Natural killer cell (primary cell): Measurements from ENCODE around the gene NABP2. TPM values are rescaled to one million over a fixed set of nuclear protein-coding genes. Genes with fewer than 3 reads are reported as not detected.
"Not testable (repeated sequence)": the region's sequence is repeated elsewhere in the genome, so short reads cannot be mapped to it uniquely, and the experiment has no call there.

Experiments
- ATAC-seq, 3 donors: fragments of 150-1000 bp in 2 of 3; fragments of 200-7000 bp in 1 of 3; cut with Tn5 transposase; 1 replicate in 1 of 3; 2 replicates in 2 of 3; pipeline ENCODE4 v1.10.0; 2021; ENCODE audit warnings: mild to moderate bottlenecking in 2 of 3, moderate library complexity in 2 of 3
- DNase-seq, 2 donors: peaks; one replicate each; pipeline versions ENCODE4 v3.0.0 to v3.0.0-alpha.2; 2013 to 2021; ENCODE audit warnings: mixed read lengths in 1 of 2
- H3K27ac ChIP-seq: one replicate; pipeline ENCODE4 v1.5.1; 2013; ENCODE audit warnings: mild to moderate bottlenecking, low read length
- H3K27me3 ChIP-seq: one replicate; pipeline ENCODE4 v1.6.1; 2013; ENCODE audit warnings: low read length; ENCODE audit not compliant: control insufficient read depth, insufficient read depth
- H3K36me3 ChIP-seq: one replicate; pipeline ENCODE4 v1.6.1; 2013; ENCODE audit warnings: low read length; ENCODE audit not compliant: control insufficient read depth, insufficient read depth
- H3K4me1 ChIP-seq: one replicate; pipeline ENCODE4 v1.6.1; 2013; ENCODE audit warnings: low read length; ENCODE audit not compliant: control insufficient read depth, insufficient read depth
- H3K4me3 ChIP-seq: one replicate; pipeline ENCODE4 v1.5.1; 2013; ENCODE audit warnings: low read length
- H3K9me3 ChIP-seq: one replicate; pipeline ENCODE4 v1.6.1; 2013; ENCODE audit warnings: low read length; ENCODE audit not compliant: control insufficient read depth, insufficient read depth
- H3K27ac Mint-ChIP-seq, 2 donors: one replicate each; pipeline ENCODE4 v1.8.0; 2022; ENCODE audit warnings: mild to moderate bottlenecking in 2 of 2, mixed read lengths in 2 of 2, moderate library complexity in 1 of 2
- H3K27me3 Mint-ChIP-seq, 2 donors: one replicate each; pipeline ENCODE4 v1.8.0; 2022; ENCODE audit warnings: low read depth in 2 of 2, mixed read lengths in 2 of 2
- H3K36me3 Mint-ChIP-seq: one replicate; pipeline ENCODE4 v1.8.0; 2022; ENCODE audit warnings: mixed read lengths
- H3K4me1 Mint-ChIP-seq, 2 donors: one replicate each; pipeline ENCODE4 v1.8.0; 2022; ENCODE audit warnings: mixed read lengths in 2 of 2
- H3K4me3 Mint-ChIP-seq: one replicate; pipeline ENCODE4 v1.8.0; 2022; ENCODE audit warnings: mild to moderate bottlenecking, moderate library complexity, mixed read lengths
- H3K9me3 Mint-ChIP-seq, 2 donors: one replicate each; pipeline ENCODE4 v1.8.0; 2022; ENCODE audit warnings: mixed read lengths in 2 of 2
- WGBS: methylation state at CpG from one replicate; pipeline ENCODE4 v1.1.7; 2013; ENCODE audit warnings: missing lambda C conversion rate; ENCODE audit not compliant: insufficient coverage; 5-methylcytosine and 5-hydroxymethylcytosine counted together
- intact Hi-C: fragments of 100-400 bp; cut with micrococcal nuclease; formaldehyde crosslinking; loops from one replicate; pipeline ENCODE4 v1.14.2; 2022
- total RNA-seq, 4 donors: library from RNA; stranded (reverse); fragments of 120-200 nt in 1 of 4; gene quantifications; one replicate each; pipeline versions ENCODE4 v1.2.3 to v1.2.4, GENCODE V29; 2013 to 2022
- TF ChIP-seq, protein P1 (sequence below): fragments of 200-600 bp; IDR thresholded peaks from one replicate; pipeline ENCODE4 v1.8.0; 2022; ENCODE audit warnings: antibody characterized with exemption

Gene NABP2
- total RNA-seq, 3 donors from 2014 or later (not counting 1 experiment from before 2014, with no cell fraction given): 21.6 to 23.4 (median 22.6) TPM

GRCh38 chr12:56261503-56262232 lies 37.5 kb downstream of the NABP2 start:
- no peak overlapping the region for H3K27ac ChIP-seq
- peaks cover 2% of the 10 kb centered on the region for H3K36me3 ChIP-seq
- H3K27me3 ChIP-seq: no peaks in the 10 kb centered on the region
- intact Hi-C loops: no loop called here
- Mint-ChIP-seq H3K4me3 (no peak overlapping the region), H3K4me1 (peaks cover 13 to 21% of the 10 kb centered on the region in 2 donors), H3K27ac (no peak overlapping the region), H3K36me3 (no peaks in the 10 kb centered on the region), H3K9me3 (no peaks in the 10 kb centered on the region), H3K27me3 (no peaks in the 10 kb centered on the region)
- WGBS: 94% methylated on average over 4 of the region's 5 CpGs
- no peak for ATAC-seq
- TF ChIP-seq, protein P1, sequence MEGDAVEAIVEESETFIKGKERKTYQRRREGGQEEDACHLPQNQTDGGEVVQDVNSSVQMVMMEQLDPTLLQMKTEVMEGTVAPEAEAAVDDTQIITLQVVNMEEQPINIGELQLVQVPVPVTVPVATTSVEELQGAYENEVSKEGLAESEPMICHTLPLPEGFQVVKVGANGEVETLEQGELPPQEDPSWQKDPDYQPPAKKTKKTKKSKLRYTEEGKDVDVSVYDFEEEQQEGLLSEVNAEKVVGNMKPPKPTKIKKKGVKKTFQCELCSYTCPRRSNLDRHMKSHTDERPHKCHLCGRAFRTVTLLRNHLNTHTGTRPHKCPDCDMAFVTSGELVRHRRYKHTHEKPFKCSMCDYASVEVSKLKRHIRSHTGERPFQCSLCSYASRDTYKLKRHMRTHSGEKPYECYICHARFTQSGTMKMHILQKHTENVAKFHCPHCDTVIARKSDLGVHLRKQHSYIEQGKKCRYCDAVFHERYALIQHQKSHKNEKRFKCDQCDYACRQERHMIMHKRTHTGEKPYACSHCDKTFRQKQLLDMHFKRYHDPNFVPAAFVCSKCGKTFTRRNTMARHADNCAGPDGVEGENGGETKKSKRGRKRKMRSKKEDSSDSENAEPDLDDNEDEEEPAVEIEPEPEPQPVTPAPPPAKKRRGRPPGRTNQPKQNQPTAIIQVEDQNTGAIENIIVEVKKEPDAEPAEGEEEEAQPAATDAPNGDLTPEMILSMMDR: no peak
- peaks cover 27% of the 10 kb centered on the region for H3K4me1 ChIP-seq
- no peak overlapping the region for H3K4me3 ChIP-seq
- no peak for DNase-seq
- no peaks in the 10 kb centered on the region for H3K9me3 ChIP-seq

DNA sequence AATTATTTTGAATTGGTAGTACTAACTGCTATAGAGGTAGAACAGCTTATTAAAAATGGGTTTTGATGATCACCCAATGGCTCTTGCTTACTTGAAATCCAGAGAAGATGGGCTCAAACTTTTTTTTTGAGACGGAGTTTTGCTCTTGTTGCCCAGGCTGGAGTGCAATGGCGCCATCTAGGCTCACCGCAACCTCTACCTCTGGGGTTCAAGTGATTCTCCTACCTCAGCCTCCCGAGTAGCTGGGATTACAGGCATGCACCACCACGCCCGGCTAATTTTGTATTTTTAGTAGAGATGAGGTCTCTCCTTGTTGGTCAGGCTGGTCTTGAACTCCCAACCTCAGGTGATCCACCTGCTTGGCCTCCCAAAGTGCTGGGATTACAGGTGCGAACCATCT lies 38.8 kb downstream of the NABP2 start:
- H3K4me3 ChIP-seq, DNase-seq, H3K36me3 Mint-ChIP-seq, H3K27me3 Mint-ChIP-seq, H3K27ac Mint-ChIP-seq, H3K27me3 ChIP-seq, H3K4me3 Mint-ChIP-seq, intact Hi-C loops, H3K27ac ChIP-seq, ATAC-seq, H3K36me3 ChIP-seq, H3K9me3 Mint-ChIP-seq, H3K9me3 ChIP-seq: not testable (repeated sequence)
- H3K4me1 Mint-ChIP-seq: peaks cover 17 to 26% of the 10 kb centered on the region in 2 donors
- 91% methylated on average over 7 of the region's 7 CpGs for WGBS
- peaks cover 23% of the 10 kb centered on the region for H3K4me1 ChIP-seq

GRCh38 chr12:56266068-56266692 lies 42.0 kb downstream of the NABP2 start:
- ATAC-seq: not testable (repeated sequence)
- H3K4me1 Mint-ChIP-seq: peaks cover 9 to 20% of the 10 kb centered on the region in 2 donors

GRCh38 chr12:56266693-56267442 lies 42.7 kb downstream of the NABP2 start, which contains the start of gene COQ10A:
TSS of gene COQ10A (plus strand) at chr12:56266942. CDS start at chr12:56267119, 177 bp downstream.
- Histone ChIP-seq H3K27me3 (no peaks in the 10 kb centered on the region), H3K27ac (peak within 1 kb of the TSS; percentile 99), H3K4me3 (peak within 1 kb of the TSS; percentile 88), H3K4me1 (peaks cover 16% of the 10 kb centered on the region), H3K36me3 (peaks cover 5% of the 10 kb centered on the region), H3K9me3 (no peaks in the 10 kb centered on the region)
- Mint-ChIP-seq H3K27me3 (no peaks in the 10 kb centered on the region), H3K27ac (peak within 1 kb of the TSS; percentile 94 to 95), H3K36me3 (no peaks in the 10 kb centered on the region), H3K4me1 (peaks cover 9 to 20% of the 10 kb centered on the region in 2 donors), H3K4me3 (peak within 1 kb of the TSS; percentile 95), H3K9me3 (no peaks in the 10 kb centered on the region)
- WGBS: under 1% methylated on average over 68 of the region's 68 CpGs
- TF ChIP-seq, protein P1: peak; percentile 46
- DNase-seq (peak; percentile 86 to 95), ATAC-seq (peak; percentile 91 to 98 (median 91))
- intact Hi-C loops: loop anchor here (2.0 kb wide), 2 partner anchors 34 to 68 kb away; partner anchors contain the start of gene CS

More at GRCh38 chr12:56266068-56266692, 42.0 kb downstream of the NABP2 start:
- H3K36me3 ChIP-seq, H3K36me3 Mint-ChIP-seq, H3K9me3 ChIP-seq, H3K27me3 ChIP-seq, H3K27me3 Mint-ChIP-seq, H3K9me3 Mint-ChIP-seq: not testable (repeated sequence)
- intact Hi-C loops: loop anchor here (2.0 kb wide), 2 partner anchors 35 to 69 kb away; partner anchors contain the start of gene CS
- Histone ChIP-seq H3K27ac (peak overlapping the region; percentile 99), H3K4me3 (peak overlapping the region; percentile 88), H3K4me1 (peaks cover 16% of the 10 kb centered on the region)
- H3K4me3 Mint-ChIP-seq: peak overlapping the region; percentile 95
- WGBS: 55% methylated on average over 13 of the region's 16 CpGs
- peak in 1 of 2 donors; percentile 15 for DNase-seq
- H3K27ac Mint-ChIP-seq: peak overlapping the region; percentile 94 to 95
